Mesendoderm (in vitro differentiated cells): ENCODE results near the gene CADM2.

Experiments
- DNase-seq: peaks from one replicate; pipeline ENCODE4 v3.0.0; 2013
- H2AK5ac ChIP-seq: 2 replicates; pipeline ENCODE4 v1.6.1; 2013; ENCODE audit warnings: low read length, inconsistent platforms
- H2BK120ac ChIP-seq: 2 replicates; pipeline ENCODE4 v1.6.1; 2013; ENCODE audit warnings: low read depth, mild to moderate bottlenecking, low read length, moderate library complexity, mixed read lengths
- H2BK15ac ChIP-seq: replicated peaks from 2 replicates; pipeline ENCODE4 v1.6.1; 2013; ENCODE audit warnings: low read depth, mild to moderate bottlenecking, moderate library complexity
- H2BK5ac ChIP-seq: 2 replicates; pipeline ENCODE4 v1.6.1; 2013; ENCODE audit warnings: low read length, inconsistent platforms
- H3K18ac ChIP-seq: 2 replicates; pipeline ENCODE4 v1.6.1; 2013; ENCODE audit warnings: mild to moderate bottlenecking, low read length, mixed read lengths
- H3K23ac ChIP-seq: one replicate; pipeline ENCODE4 v1.6.1; 2013; ENCODE audit warnings: low read length
- H3K27ac ChIP-seq: 2 replicates; pipeline ENCODE4 v1.5.1; 2013; ENCODE audit warnings: low read depth, mild to moderate bottlenecking, inconsistent platforms, low read length, moderate library complexity
- H3K27me3 ChIP-seq: 2 replicates; pipeline ENCODE4 v1.6.1; 2013; ENCODE audit warnings: low read length, control low read depth, mild to moderate bottlenecking, inconsistent platforms; ENCODE audit not compliant: insufficient read depth, poor library complexity
- H3K36me3 ChIP-seq: 2 replicates; pipeline ENCODE4 v1.6.1; 2013; ENCODE audit warnings: low read length, inconsistent platforms; ENCODE audit not compliant: control insufficient read depth, insufficient read depth
- H3K4ac ChIP-seq: one replicate; pipeline ENCODE4 v1.6.1; 2013; ENCODE audit warnings: low read depth, mild to moderate bottlenecking, low read length, moderate library complexity
- H3K4me1 ChIP-seq: 2 replicates; pipeline ENCODE4 v1.6.1; 2013; ENCODE audit warnings: low read depth, low read length, inconsistent platforms; ENCODE audit not compliant: control insufficient read depth
- H3K4me2 ChIP-seq: 2 replicates; pipeline ENCODE4 v1.6.1; 2013; ENCODE audit warnings: low read length
- H3K4me3 ChIP-seq: 2 replicates; pipeline ENCODE4 v1.5.1; 2013; ENCODE audit warnings: mild to moderate bottlenecking, low read length
- H3K56ac ChIP-seq: one replicate; pipeline ENCODE4 v1.6.1; 2013; ENCODE audit warnings: low read length
- H3K79me1 ChIP-seq: 2 replicates; pipeline ENCODE4 v1.6.1; 2013; ENCODE audit warnings: low read length, inconsistent platforms
- H3K79me2 ChIP-seq: 2 replicates; pipeline ENCODE4 v1.6.1; 2013; ENCODE audit warnings: mild to moderate bottlenecking, low read length; ENCODE audit not compliant: control insufficient read depth, insufficient read depth
- H3K9ac ChIP-seq: 2 replicates; pipeline ENCODE4 v1.6.1; 2013; ENCODE audit warnings: low read length, inconsistent platforms
- H4K5ac ChIP-seq: one replicate; pipeline ENCODE4 v1.6.1; 2013; ENCODE audit warnings: low read length
- H4K8ac ChIP-seq: one replicate; pipeline ENCODE4 v1.6.1; 2013; ENCODE audit warnings: low read depth, mild to moderate bottlenecking, control low read depth, low read length, moderate library complexity
- WGBS: extraction: QIAGEN DNeasy Blood & Tissue Kit; methylation state at CpG from one replicate; pipeline ENCODE4 v1.1.7; 2013; ENCODE audit warnings: low lambda C conversion rate, missing lambda C conversion rate; ENCODE audit not compliant: insufficient coverage; ENCODE audit errors: extremely low coverage; 5-methylcytosine and 5-hydroxymethylcytosine counted together

The CADM2 gene

DNA sequence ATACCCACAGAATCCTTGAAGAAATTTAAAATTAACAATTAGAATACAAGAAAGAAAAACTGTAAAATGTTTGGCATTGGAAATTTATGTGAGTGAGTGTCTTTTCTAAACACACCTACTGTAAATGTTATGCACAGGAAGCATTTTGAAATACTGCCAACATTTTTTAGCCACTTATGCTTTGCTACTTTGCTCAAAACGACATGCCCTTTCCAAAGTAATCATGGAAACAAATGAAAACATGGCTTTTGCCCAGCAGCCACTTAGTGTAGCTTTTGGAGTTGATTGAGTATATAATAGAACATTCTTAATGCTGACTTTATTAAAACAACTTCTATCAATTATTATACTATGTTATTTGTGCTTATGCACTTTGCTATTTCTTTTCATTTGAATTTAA lies 823.0 kb downstream of the CADM2 start:
- no peak overlapping the region for H3K23ac ChIP-seq
- H3K4me2 ChIP-seq, result no peak overlapping the region
- H3K79me1 ChIP-seq, result no peaks in the 10 kb centered on the region
- no peak overlapping the region for H2BK5ac ChIP-seq
- no peak overlapping the region for H3K4ac ChIP-seq
- H3K27ac ChIP-seq, result no peak overlapping the region
- H3K18ac ChIP-seq, result no peak overlapping the region
- H2BK15ac ChIP-seq, result no peak overlapping the region
- no peaks in the 10 kb centered on the region for H3K79me2 ChIP-seq
- H3K4me3 ChIP-seq, result no peak overlapping the region
- H3K56ac ChIP-seq, result no peak overlapping the region
- H4K8ac ChIP-seq, result no peak overlapping the region
- H2AK5ac ChIP-seq, result no peak overlapping the region
- no peak overlapping the region for H2BK120ac ChIP-seq
- H3K9ac ChIP-seq, result no peak overlapping the region
- no CpG with 5 or more reads among the region's 1 CpG for WGBS
- no peaks in the 10 kb centered on the region for H3K4me1 ChIP-seq
- no peak for DNase-seq
- H3K36me3 ChIP-seq, result no peaks in the 10 kb centered on the region
- H4K5ac ChIP-seq, result no peak overlapping the region
- H3K27me3 ChIP-seq, result no peaks in the 10 kb centered on the region

- H3K79me2 ChIP-seq, result no peaks in the 10 kb centered on the region
- H3K9ac ChIP-seq, result no peak overlapping the region
- no peaks in the 10 kb centered on the region for H3K27me3 ChIP-seq
- no peaks in the 10 kb centered on the region for H3K79me1 ChIP-seq
- H3K56ac ChIP-seq, result no peak overlapping the region
- H3K18ac ChIP-seq, result no peak overlapping the region
- H2BK15ac ChIP-seq, result no peak overlapping the region
- no peak overlapping the region for H2AK5ac ChIP-seq
- H2BK5ac ChIP-seq, result no peak overlapping the region
- no peak overlapping the region for H3K27ac ChIP-seq
- no CpG with 5 or more reads among the region's 2 CpGs for WGBS
- no peaks in the 10 kb centered on the region for H3K36me3 ChIP-seq
- no peaks in the 10 kb centered on the region for H3K4me1 ChIP-seq
- H3K4me3 ChIP-seq, result no peak overlapping the region
- DNase-seq, result no peak
- H4K8ac ChIP-seq, result no peak overlapping the region
- no peak overlapping the region for H3K4me2 ChIP-seq
- H4K5ac ChIP-seq, result no peak overlapping the region
- no peak overlapping the region for H3K23ac ChIP-seq
- H2BK120ac ChIP-seq, result no peak overlapping the region
- no peak overlapping the region for H3K4ac ChIP-seq
Observed at GRCh38 chr3:85783291-85783690, 824.5 kb downstream of the CADM2 start.

GRCh38 chr3:85785766-85786165 lies 827.0 kb downstream of the CADM2 start:
- Histone ChIP-seq H3K4me1 (no peaks in the 10 kb centered on the region), H3K36me3 (no peaks in the 10 kb centered on the region), H3K18ac (no peak overlapping the region), H4K5ac (no peak overlapping the region), H2BK120ac (no peak overlapping the region), H3K4me2 (no peak overlapping the region), H3K9ac (no peak overlapping the region), H3K4me3 (no peak overlapping the region), H2BK5ac (no peak overlapping the region), H3K56ac (no peak overlapping the region), H3K27ac (no peak overlapping the region), H3K4ac (no peak overlapping the region), H3K79me2 (no peaks in the 10 kb centered on the region), H2BK15ac (no peak overlapping the region), H2AK5ac (no peak overlapping the region), H4K8ac (no peak overlapping the region), H3K27me3 (no peaks in the 10 kb centered on the region), H3K23ac (no peak overlapping the region), H3K79me1 (no peaks in the 10 kb centered on the region)
- no CpG with 5 or more reads among the region's 4 CpGs for WGBS
- DNase-seq, result no peak

DNA sequence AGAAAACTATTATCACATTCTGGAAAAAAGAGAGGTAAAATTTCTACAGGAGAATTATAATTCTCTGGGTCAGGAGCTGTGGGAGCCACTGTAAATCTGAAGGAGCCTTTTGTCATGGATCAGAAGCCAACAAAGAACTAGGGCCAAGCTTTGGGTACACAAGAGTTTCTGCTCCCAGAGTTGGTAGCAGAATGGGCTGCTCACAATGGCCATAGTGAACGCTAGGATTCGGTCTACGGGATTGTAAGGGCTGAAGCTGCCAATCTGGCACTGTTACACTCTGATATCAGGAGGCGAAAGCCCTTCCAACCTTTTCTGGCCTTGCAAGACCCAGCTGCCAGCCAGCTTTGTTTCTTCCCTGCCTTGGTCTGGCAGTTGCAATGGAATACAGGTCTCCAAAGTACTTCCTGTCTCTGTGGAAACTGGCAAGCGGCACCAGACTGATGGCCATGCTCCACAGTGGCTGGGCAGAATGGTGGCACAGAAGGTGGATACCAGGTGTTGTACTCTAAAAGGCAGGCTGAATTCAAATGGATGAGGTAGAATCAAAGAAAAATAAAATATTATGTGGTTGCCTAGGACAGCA lies 831.7 kb downstream of the CADM2 start:
- no peak overlapping the region for H4K8ac ChIP-seq
- peaks cover 1% of the 10 kb centered on the region for H3K4me1 ChIP-seq
- H3K4me3 ChIP-seq, result no peak overlapping the region
- H2BK120ac ChIP-seq, result no peak overlapping the region
- no peak overlapping the region for H3K4ac ChIP-seq
- no peaks in the 10 kb centered on the region for H3K27me3 ChIP-seq
- WGBS, result no CpG with 5 or more reads among the region's 5 CpGs
- H3K23ac ChIP-seq, result no peak overlapping the region
- H3K4me2 ChIP-seq, result no peak overlapping the region
- no peak overlapping the region for H3K9ac ChIP-seq
- no peak overlapping the region for H2BK5ac ChIP-seq
- no peak for DNase-seq
- H3K79me1 ChIP-seq, result no peaks in the 10 kb centered on the region
- no peak overlapping the region for H4K5ac ChIP-seq
- H3K56ac ChIP-seq, result no peak overlapping the region
- H2AK5ac ChIP-seq, result no peak overlapping the region
- H3K27ac ChIP-seq, result no peak overlapping the region
- no peak overlapping the region for H3K18ac ChIP-seq
- H3K36me3 ChIP-seq, result no peaks in the 10 kb centered on the region
- no peaks in the 10 kb centered on the region for H3K79me2 ChIP-seq
- no peak overlapping the region for H2BK15ac ChIP-seq

- no peak overlapping the region for H2BK5ac ChIP-seq
- no peak overlapping the region for H4K5ac ChIP-seq
- no peaks in the 10 kb centered on the region for H3K79me1 ChIP-seq
- no peak overlapping the region for H3K27ac ChIP-seq
- no peak overlapping the region for H3K4me3 ChIP-seq
- H2BK120ac ChIP-seq, result no peak overlapping the region
- H3K18ac ChIP-seq, result no peak overlapping the region
- no peaks in the 10 kb centered on the region for H3K79me2 ChIP-seq
- H3K4ac ChIP-seq, result no peak overlapping the region
- no peak overlapping the region for H4K8ac ChIP-seq
- H3K4me1 ChIP-seq, result peaks cover 1% of the 10 kb centered on the region
- no peak for DNase-seq
- WGBS, result no CpG with 5 or more reads among the region's 4 CpGs
- H3K36me3 ChIP-seq, result no peaks in the 10 kb centered on the region
- no peak overlapping the region for H3K56ac ChIP-seq
- no peak overlapping the region for H2AK5ac ChIP-seq
- no peak overlapping the region for H3K9ac ChIP-seq
- H3K27me3 ChIP-seq, result no peaks in the 10 kb centered on the region
- no peak overlapping the region for H2BK15ac ChIP-seq
- H3K23ac ChIP-seq, result no peak overlapping the region
- no peak overlapping the region for H3K4me2 ChIP-seq
Observed at GRCh38 chr3:85796140-85796539, 837.4 kb downstream of the CADM2 start.

- no peak overlapping the region for H3K9ac ChIP-seq
- no peak overlapping the region for H3K18ac ChIP-seq
- no peaks in the 10 kb centered on the region for H3K27me3 ChIP-seq
- no peaks in the 10 kb centered on the region for H3K4me1 ChIP-seq
- H3K79me1 ChIP-seq, result no peaks in the 10 kb centered on the region
- no peak overlapping the region for H2BK15ac ChIP-seq
- H2BK5ac ChIP-seq, result no peak overlapping the region
- WGBS, result no CpG with 5 or more reads among the region's 3 CpGs
- H4K8ac ChIP-seq, result no peak overlapping the region
- H3K4me2 ChIP-seq, result no peak overlapping the region
- H3K4me3 ChIP-seq, result no peak overlapping the region
- H2AK5ac ChIP-seq, result no peak overlapping the region
- no peaks in the 10 kb centered on the region for H3K79me2 ChIP-seq
- H3K27ac ChIP-seq, result no peak overlapping the region
- no peak overlapping the region for H4K5ac ChIP-seq
- no peak overlapping the region for H3K4ac ChIP-seq
- H3K36me3 ChIP-seq, result no peaks in the 10 kb centered on the region
- no peak overlapping the region for H2BK120ac ChIP-seq
- DNase-seq, result no peak
- no peak overlapping the region for H3K23ac ChIP-seq
- no peak overlapping the region for H3K56ac ChIP-seq
Observed at GRCh38 chr3:85800676-85801075, 841.9 kb downstream of the CADM2 start.
